ENCODE measurements around the gene ATP6V1E1.

- TF ChIP-seq CTCF (IDR thresholded peaks at IDR 0.05; ENCODE audit: borderline replicate concordance, extremely low read depth, low read length, poor library complexity, severe bottlenecking): no peak
- no peak for TF ChIP-seq EZH2 (IDR thresholded peaks at IDR 0.05; ENCODE audit: borderline replicate concordance, low read depth, low read length, severe bottlenecking)
Measured at GRCh38 chr22:17641269-17641668, 12.7 kb upstream of the ATP6V1E1 start.
